H1 (cell line): ENCODE measurements around the gene RASL10B. TPM values are rescaled to one million over a fixed set of nuclear protein-coding genes. Genes with fewer than 3 reads are reported as not detected.

ENCODE experiments used
- CTCF ChIA-PET: fragments of 300-600 bp; sonication (Branson Sonifier 250); formaldehyde crosslinking; loops from one replicate; lab custom pipeline; 2021; ENCODE audit not compliant: partially characterized antibody; lab: Charles Lee
- POLR2A ChIA-PET: fragments of 300-600 bp; sonication (Branson Sonifier 250); formaldehyde crosslinking; loops from one replicate; lab custom pipeline; 2021; ENCODE audit warnings: inconsistent platforms; ENCODE audit not compliant: partially characterized antibody; lab: Charles Lee
- DNase-seq, 2 experiments: peaks; one replicate each; pipeline versions ENCODE4 v3.0.0 to v3.0.0-alpha.2; 2010 to 2022; ENCODE audit warnings: low spot score in 2 of 2, low read depth in 1 of 2, mixed read lengths in 1 of 2
- FAIRE-seq: peaks from 2 replicates; lab custom pipeline; 2011; peaks lifted over from hg19 to GRCh38; lab: Jason Lieb, UNC
- H2AFZ ChIP-seq: 2 replicates; pipeline ENCODE4 v1.8.1; 2012; ENCODE audit warnings: low read length, inconsistent platforms
- H2AK5ac ChIP-seq: 2 replicates; pipeline ENCODE4 v1.6.1; 2013; ENCODE audit warnings: low read depth, low read length
- H2BK120ac ChIP-seq: replicated peaks from 2 replicates; pipeline ENCODE3; 2013; ENCODE audit warnings: low read depth, low read length, inconsistent platforms
- H2BK12ac ChIP-seq: 2 replicates; pipeline ENCODE4 v1.6.1; 2013; ENCODE audit warnings: low read depth, low read length
- H2BK15ac ChIP-seq: 2 replicates; pipeline ENCODE4 v1.6.1; 2013; ENCODE audit warnings: low read length
- H2BK20ac ChIP-seq: 2 replicates; pipeline ENCODE4 v1.6.1; 2013; ENCODE audit warnings: low read length
- H2BK5ac ChIP-seq: 2 replicates; pipeline ENCODE4 v1.6.1; 2013; ENCODE audit warnings: low read depth, low read length
- H3K14ac ChIP-seq: 2 replicates; pipeline ENCODE4 v1.6.1; 2013; ENCODE audit warnings: inconsistent platforms; ENCODE audit not compliant: insufficient read length
- H3K18ac ChIP-seq: 2 replicates; pipeline ENCODE4 v1.6.1; 2013; ENCODE audit warnings: low read length; ENCODE audit errors: extremely low read depth
- H3K23ac ChIP-seq: 2 replicates; pipeline ENCODE4 v1.6.1; 2013; ENCODE audit warnings: inconsistent platforms; ENCODE audit not compliant: insufficient read length
- H3K23me2 ChIP-seq: 2 replicates; pipeline ENCODE4 v1.6.1; 2013; ENCODE audit warnings: low read depth, low read length
- H3K27ac ChIP-seq: 2 replicates; pipeline ENCODE4 v1.6.1; 2011; ENCODE audit warnings: low read depth, low read length, inconsistent platforms
- H3K27me3 ChIP-seq, 4 experiments: replicated peaks in 1 of 4; 1 replicate in 1 of 4; 2 replicates in 3 of 4; pipeline versions ENCODE4 v1.6.1 to v1.8.1; 2011 to 2013; ENCODE audit warnings: low read length in 3 of 4, mild to moderate bottlenecking in 3 of 4, inconsistent platforms in 2 of 4, mixed read lengths in 2 of 4, moderate library complexity in 1 of 4; ENCODE audit not compliant: control insufficient read depth in 3 of 4, insufficient read depth in 3 of 4; ENCODE audit errors: extremely low read depth in 1 of 4
- H3K36me3 ChIP-seq, 4 experiments: 2 replicates each; pipeline versions ENCODE4 v1.6.1 to v1.8.1; 2011 to 2013; ENCODE audit warnings: mild to moderate bottlenecking in 4 of 4, low read length in 3 of 4, moderate library complexity in 2 of 4, control low read depth in 1 of 4, inconsistent platforms in 1 of 4; ENCODE audit not compliant: insufficient read depth in 4 of 4, control insufficient read depth in 2 of 4
- H3K4ac ChIP-seq: replicated peaks from 2 replicates; pipeline ENCODE3; 2013; ENCODE audit warnings: low read length, low read depth, mixed read lengths, inconsistent platforms; ENCODE audit not compliant: insufficient read length
- H3K4me1 ChIP-seq, 4 experiments: replicated peaks in 1 of 4; 1 replicate in 1 of 4; 2 replicates in 3 of 4; pipeline versions ENCODE4 v1.6.1 to v1.8.1; 2011 to 2013; ENCODE audit warnings: low read length in 3 of 4, inconsistent platforms in 2 of 4, mixed read lengths in 1 of 4; ENCODE audit not compliant: insufficient read depth in 4 of 4, control insufficient read depth in 3 of 4
- H3K4me2 ChIP-seq, 2 experiments: 2 replicates each; pipeline versions ENCODE4 v1.6.1 to v1.8.1; 2011 to 2013; ENCODE audit warnings: low read depth in 2 of 2, low read length in 2 of 2, control low read depth in 1 of 2, inconsistent platforms in 1 of 2, mild to moderate bottlenecking in 1 of 2; ENCODE audit not compliant: insufficient read depth in 1 of 2
- H3K4me3 ChIP-seq, 4 experiments: fragments of 200-600, 300-600 bp in 1 of 4; sonication (generic), shearing (Covaris generic), sonication (Bioruptor Twin) in 1 of 4; 2 replicates each; pipeline versions ENCODE4 v1.5.1 to v1.8.1; 2011 to 2016; ENCODE audit warnings: low read length in 4 of 4, low read depth in 3 of 4, control low read depth in 2 of 4, inconsistent platforms in 2 of 4, mild to moderate bottlenecking in 2 of 4, mixed read lengths in 1 of 4, moderate library complexity in 1 of 4; ENCODE audit not compliant: insufficient read depth in 2 of 4; ENCODE audit errors: extremely low read depth in 1 of 4
- H3K56ac ChIP-seq: replicated peaks from 2 replicates; pipeline ENCODE3; 2013; ENCODE audit warnings: low read depth, mild to moderate bottlenecking, mixed read lengths, low read length, inconsistent platforms; ENCODE audit not compliant: insufficient read length
- H3K79me1 ChIP-seq: 2 replicates; pipeline ENCODE4 v1.6.1; 2013; ENCODE audit warnings: low read depth, low read length, control low read depth
- H3K79me2 ChIP-seq, 2 experiments: 2 replicates each; pipeline versions ENCODE4 v1.6.1 to v1.8.1; 2012 to 2013; ENCODE audit warnings: low read length in 2 of 2, mild to moderate bottlenecking in 2 of 2, inconsistent platforms in 1 of 2; ENCODE audit not compliant: insufficient read depth in 2 of 2, control insufficient read depth in 1 of 2
- H3K9ac ChIP-seq, 4 experiments: replicated peaks in 1 of 4; 1 replicate in 1 of 4; 2 replicates in 3 of 4; pipeline versions ENCODE4 v1.6.1 to v1.8.1; 2011 to 2013; ENCODE audit warnings: low read depth in 3 of 4, low read length in 3 of 4, control low read depth in 2 of 4, mild to moderate bottlenecking in 2 of 4, moderate library complexity in 2 of 4, inconsistent platforms in 1 of 4; ENCODE audit errors: extremely low read depth in 1 of 4
- H3K9me3 ChIP-seq, 2 experiments: 2 replicates each; pipeline versions ENCODE4 v1.6.1 to v1.8.1; 2012 to 2013; ENCODE audit warnings: mild to moderate bottlenecking in 2 of 2, moderate library complexity in 2 of 2, control low read depth in 1 of 2, inconsistent platforms in 1 of 2, low read depth in 1 of 2, low read length in 1 of 2, mixed read lengths in 1 of 2; ENCODE audit not compliant: insufficient read depth in 2 of 2
- H4K20me1 ChIP-seq, 2 experiments: replicated peaks in 1 of 2; 2 replicates each; pipeline versions ENCODE3 to v1.8.1; 2011 to 2013; ENCODE audit warnings: inconsistent platforms in 2 of 2, low read length in 2 of 2, mild to moderate bottlenecking in 1 of 2; ENCODE audit not compliant: insufficient read depth in 2 of 2, control insufficient read depth in 1 of 2
- H4K5ac ChIP-seq: 2 replicates; pipeline ENCODE4 v1.6.1; 2013; ENCODE audit warnings: low read length, low read depth, mixed read lengths, inconsistent platforms; ENCODE audit not compliant: insufficient read length
- H4K8ac ChIP-seq: 2 replicates; pipeline ENCODE4 v1.8.0; 2013; ENCODE audit warnings: mild to moderate bottlenecking, moderate library complexity, low read length, inconsistent platforms; ENCODE audit not compliant: insufficient read depth; ENCODE audit errors: extremely low read depth
- H4K91ac ChIP-seq: replicated peaks from 2 replicates; pipeline ENCODE3; 2013; ENCODE audit warnings: low read length, mixed read lengths, inconsistent platforms; ENCODE audit not compliant: insufficient read length
- BACH1 ChIP-seq: IDR thresholded peaks from 2 replicates; pipeline ENCODE4 v1.6.1; 2012; ENCODE audit warnings: low read length, improper control_type of control experiment
- BRCA1 ChIP-seq: IDR thresholded peaks from 2 replicates; pipeline ENCODE4 v1.6.1; 2012; ENCODE audit warnings: low read depth, low read length, improper control_type of control experiment
- EP300 ChIP-seq, 2 experiments: IDR thresholded peaks; 1 replicate in 1 of 2; 2 replicates in 1 of 2; pipeline ENCODE4 v1.6.1; 2011 to 2012; ENCODE audit warnings: low read depth in 2 of 2, low read length in 2 of 2, mild to moderate bottlenecking in 2 of 2, borderline replicate concordance in 1 of 2, inconsistent platforms in 1 of 2, moderate library complexity in 1 of 2
- FOSL1 ChIP-seq: IDR thresholded peaks from 2 replicates; pipeline ENCODE4 v1.6.1; 2011; ENCODE audit warnings: mild to moderate bottlenecking, low read depth, low read length, moderate library complexity; ENCODE audit not compliant: insufficient read depth
- RNF2 ChIP-seq: fragments of 200-900, 300-1000 bp; sonication (generic); IDR thresholded peaks from 2 replicates; pipeline ENCODE4 v1.7.1; 2016; ENCODE audit warnings: borderline replicate concordance, low read depth, mild to moderate bottlenecking, antibody characterized with exemption, low read length; ENCODE audit not compliant: poor library complexity, severe bottlenecking; ENCODE audit errors: missing control alignments
- SAP30 ChIP-seq: fragments of 300-600 bp; sonication (generic); IDR thresholded peaks from 2 replicates; pipeline ENCODE4 v1.7.1; 2012; ENCODE audit warnings: low read length, moderate library complexity, mild to moderate bottlenecking, inconsistent platforms; ENCODE audit not compliant: insufficient read depth, insufficient replicate concordance
- SIRT6 ChIP-seq: IDR thresholded peaks from one replicate; pipeline ENCODE4 v1.7.1; 2012; ENCODE audit warnings: low read length, inconsistent platforms
- SP1 ChIP-seq: IDR thresholded peaks from 2 replicates; pipeline ENCODE4 v1.6.1; 2011; ENCODE audit warnings: low read depth, low read length
- YY1 ChIP-seq: IDR thresholded peaks from 2 replicates; pipeline ENCODE4 v1.6.1; 2011; ENCODE audit warnings: low read depth, mild to moderate bottlenecking, low read length
- WGBS, 2 experiments: shearing (Covaris generic) in 1 of 2; methylation state at CpG; one replicate each; pipeline versions ENCODE4 v1.1.6 to v1.1.7; 2013 to 2015; ENCODE audit warnings: low lambda C conversion rate in 2 of 2, mixed read lengths in 2 of 2, inconsistent platforms in 1 of 2, low coverage in 1 of 2, missing lambda C conversion rate in 1 of 2; ENCODE audit not compliant: insufficient replicate concordance in 2 of 2, insufficient coverage in 1 of 2, insufficient read length in 1 of 2; ENCODE audit errors: extremely low coverage in 1 of 2, missing lambda C conversion rate in 1 of 2; 5-methylcytosine and 5-hydroxymethylcytosine counted together
- polyA plus RNA-seq, 7 experiments: library from polyadenylated mRNA; depleted of rRNA in 3 of 7; stranded (reverse) in 5 of 7; unstranded in 2 of 7; fragments of >200 nt in 5 of 7; fragments of 200-250 nt in 2 of 7; gene quantifications; 1 replicate in 5 of 7; 2 replicates in 1 of 7; 4 replicates in 1 of 7; pipeline versions ENCODE4 v1.2.1 to v1.2.3, GENCODE V29; 2011 to 2013; ENCODE audit warnings: missing spikeins in 2 of 7, mixed read lengths in 2 of 7
- total RNA-seq: library from RNA; stranded (reverse); fragmentation: NEBNext Ultra II Directional; extraction: Animal tissue kit (Norgen Biotek cat#: 25700); gene quantifications from 2 replicates; pipeline ENCODE4 v1.2.1, GENCODE V29; 2021
- TF ChIP-seq, protein P1 (sequence below): IDR thresholded peaks from 2 replicates; pipeline ENCODE4 v1.6.1; 2012; ENCODE audit warnings: low read length, inconsistent platforms

RASL10B gene
- total and polyA plus RNA-seq, 2 of the 8 experiments (the other 6 are each of a cell fraction or from before 2014, with no cell fraction given): 17.5 to 22.8 TPM

DNA sequence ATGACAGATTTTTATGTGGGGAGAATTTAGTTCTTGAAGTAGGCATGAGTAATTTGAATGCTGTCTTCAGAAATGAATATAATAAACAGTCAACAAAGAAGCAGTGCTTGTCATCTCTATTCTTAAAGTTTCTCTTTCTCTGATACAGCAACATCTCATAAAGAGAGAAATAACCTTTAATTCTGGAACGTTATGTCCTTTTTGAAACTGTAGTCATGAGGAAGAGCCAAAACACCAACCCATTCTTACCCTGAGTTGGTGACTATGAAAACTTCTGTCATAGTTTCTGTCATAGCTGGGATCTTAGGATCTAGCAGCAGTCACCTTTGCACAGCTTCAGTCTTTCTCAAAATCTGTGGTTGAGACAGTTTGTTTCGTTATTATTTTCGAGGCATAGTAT, 15.3 kb upstream of the RASL10B start:
- ChIA-PET POLR2A (no interaction called here), CTCF (interaction anchor here (0.6 to 3.8 kb wide), 3 partner anchors 11 to 1917 kb away, joined by 3 to 15 read pairs (median 3); no protein-coding TSS in a partner anchor)
- H4K20me1 ChIP-seq: peaks cover 0 to 8% of the 10 kb centered on the region in 2 experiments
- H2BK20ac ChIP-seq: no peak overlapping the region
- H3K4me3 ChIP-seq: no peak overlapping the region
- H3K23ac ChIP-seq: no peak overlapping the region
- no peaks in the 10 kb centered on the region for H3K79me2 ChIP-seq
- H3K4ac ChIP-seq: no peak overlapping the region
- DNase-seq: no peak
- peaks cover 0 to 22% (median 12%) of the 10 kb centered on the region in 4 experiments; a peak in 6 of 8 replicates for H3K36me3 ChIP-seq
- no peak overlapping the region for H2AK5ac ChIP-seq
- no peak overlapping the region for H2AFZ ChIP-seq
- H2BK12ac ChIP-seq: no peak overlapping the region
- H3K9ac ChIP-seq: no peak overlapping the region
- no peak overlapping the region for H3K4me2 ChIP-seq
- H3K79me1 ChIP-seq: no peaks in the 10 kb centered on the region
- H2BK15ac ChIP-seq: no peak overlapping the region
- H2BK5ac ChIP-seq: no peak overlapping the region
- H3K14ac ChIP-seq: no peak overlapping the region
- no peak overlapping the region for H4K8ac ChIP-seq
- 93% methylated on average over 3 of the region's 3 CpGs; no CpG with 5 or more reads in 1 of the 2 experiments for WGBS, 2 experiments
- H3K9me3 ChIP-seq: no peaks in the 10 kb centered on the region
- H4K91ac ChIP-seq: no peak overlapping the region
- no peak overlapping the region for H3K27ac ChIP-seq
- no peak overlapping the region for H3K18ac ChIP-seq
- H2BK120ac ChIP-seq: no peak overlapping the region
- H3K56ac ChIP-seq: no peak overlapping the region
- H3K27me3 ChIP-seq: peaks cover 0 to 1% (median 0%) of the 10 kb centered on the region in 4 experiments; a peak in 1 of 7 replicates
- no peaks in the 10 kb centered on the region for H3K4me1 ChIP-seq
- H3K23me2 ChIP-seq: no peaks in the 10 kb centered on the region
- no peak for FAIRE-seq
- H4K5ac ChIP-seq: no peak overlapping the region
- no peak for TF ChIP-seq EP300 (IDR thresholded peaks at IDR 0.05; ENCODE audit: borderline replicate concordance in 1 of 2, low read depth in 2 of 2, low read length in 2 of 2)
- TF ChIP-seq SP1: no peak
- TF ChIP-seq FOSL1: no peak
- TF ChIP-seq BRCA1: no peak
- TF ChIP-seq BACH1: no peak
- no peak for TF ChIP-seq RNF2
- no peak for TF ChIP-seq YY1
- no peak for TF ChIP-seq SIRT6
- TF ChIP-seq, protein P1, sequence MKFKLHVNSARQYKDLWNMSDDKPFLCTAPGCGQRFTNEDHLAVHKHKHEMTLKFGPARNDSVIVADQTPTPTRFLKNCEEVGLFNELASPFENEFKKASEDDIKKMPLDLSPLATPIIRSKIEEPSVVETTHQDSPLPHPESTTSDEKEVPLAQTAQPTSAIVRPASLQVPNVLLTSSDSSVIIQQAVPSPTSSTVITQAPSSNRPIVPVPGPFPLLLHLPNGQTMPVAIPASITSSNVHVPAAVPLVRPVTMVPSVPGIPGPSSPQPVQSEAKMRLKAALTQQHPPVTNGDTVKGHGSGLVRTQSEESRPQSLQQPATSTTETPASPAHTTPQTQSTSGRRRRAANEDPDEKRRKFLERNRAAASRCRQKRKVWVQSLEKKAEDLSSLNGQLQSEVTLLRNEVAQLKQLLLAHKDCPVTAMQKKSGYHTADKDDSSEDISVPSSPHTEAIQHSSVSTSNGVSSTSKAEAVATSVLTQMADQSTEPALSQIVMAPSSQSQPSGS: no peak
- no peak for TF ChIP-seq SAP30
